ENCODE data around the gene TOP2A. TPM values are rescaled to one million over a fixed set of nuclear protein-coding genes. Genes with fewer than 3 reads are reported as not detected.

Gene TOP2A
- total RNA-seq, 1 experiment from 2014 or later = 141 TPM

- Histone ChIP-seq H3K79me2 (ENCODE audit: insufficient read depth, low read length) (no peaks in the 10 kb centered on the region; the same call in 1 of the 2 replicates), H2AFZ (ENCODE audit: low read depth, low read length, poor library complexity, severe bottlenecking) (no peak overlapping the region), H3K27ac (ENCODE audit: low read depth, low read length) (no peak overlapping the region), H3K4me3 (replicated peaks in 1 of 2; ENCODE audit: low read depth in 1 of 2, low read length in 2 of 2) (no peak overlapping the region), H3K9me3 (ENCODE audit: control insufficient read depth in 1 of 2, insufficient read depth in 1 of 2, low read depth in 1 of 2, low read length in 2 of 2) (no peaks in the 10 kb centered on the region), H4K20me1 (ENCODE audit: insufficient read depth) (no peaks in the 10 kb centered on the region), H3K9me2 (ENCODE audit: insufficient read depth) (no peaks in the 10 kb centered on the region), H3K27me3 (ENCODE audit: insufficient read depth, low read length) (no peaks in the 10 kb centered on the region), H3K4me2 (ENCODE audit: low read length) (no peak overlapping the region), H3K4me1 (ENCODE audit: control insufficient read depth in 1 of 2, insufficient read depth in 2 of 2, low read length in 2 of 2) (peaks cover 0 to 8% of the 10 kb centered on the region in 2 experiments; a peak in 2 of 4 replicates), H3K36me3 (ENCODE audit: control insufficient read depth in 1 of 2, insufficient read depth in 2 of 2, low read length in 2 of 2) (peaks cover 7 to 20% of the 10 kb centered on the region in 2 experiments; a peak in 3 of 4 replicates), H3K9ac (ENCODE audit: low read length) (no peak overlapping the region)
- no peak for DNase-seq (ENCODE audit: low read depth, low spot score)
- CTCF ChIA-PET = interaction anchor here (0.7 to 5.8 kb wide), 14 partner anchors 11 to 241 kb away, joined by 3 to 107 read pairs (median 3); partner anchors contain the start of genes GJD3, RARA and TOP2A
- BruUV-seq (replicated peaks) = no TSS peak
- no peak; the same call in 1 of the 2 replicates for ATAC-seq
- POLR2A ChIA-PET = no interaction called here
- intact Hi-C loops (cut with micrococcal nuclease) = loop anchor here (1.0 to 5.0 kb wide), 3 partner anchors 51 to 342 kb away; no protein-coding TSS in a partner anchor
- RAD21 ChIA-PET (ENCODE audit: low non-redundant PET in 1 of 2, low total read pairs in 2 of 2, uncharacterized antibody in 2 of 2, unreplicated experiment in 2 of 2) = interaction anchor here (0.6 to 2.3 kb wide), 10 partner anchors 9 to 210 kb away, joined by 3 to 11 read pairs (median 4); no protein-coding TSS in a partner anchor
- TF ChIP-seq ATF3 (IDR thresholded peaks at IDR 0.05) (no peak), ELF1 (IDR thresholded peaks at IDR 0.05; ENCODE audit: borderline replicate concordance, low read depth) (no peak), CBX3 (IDR thresholded peaks at IDR 0.05; ENCODE audit: low read depth) (no peak), EGR1 (IDR thresholded peaks at IDR 0.05; ENCODE audit: low read depth) (no peak), CEBPB (IDR thresholded peaks at IDR 0.05; ENCODE audit: low read depth) (no peak), ZNF274 (IDR thresholded peaks at IDR 0.05; ENCODE audit: low read depth, low read length) (no peak), SIN3A (IDR thresholded peaks at IDR 0.05; ENCODE audit: low read depth) (no peak), ZFX (IDR thresholded peaks at IDR 0.05) (no peak), FOSL1 (IDR thresholded peaks at IDR 0.05; ENCODE audit: low read depth) (no peak), MAX (IDR thresholded peaks at IDR 0.05) (no peak), POLR2A (IDR thresholded peaks at IDR 0.05; ENCODE audit: borderline replicate concordance, extremely low read depth, insufficient read depth, insufficient read length) (no peak), SP1 (IDR thresholded peaks at IDR 0.05; ENCODE audit: low read depth) (no peak)
Observed at GRCh38 chr17:40354221-40355122, 63.2 kb downstream of the TOP2A start.
